Progenitor cell of endocrine pancreas (in vitro differentiated cells): ENCODE results near the gene CLDN7. TPM values are rescaled to one million over a fixed set of nuclear protein-coding genes. Genes with fewer than 3 reads are reported as not detected.
A peak's percentile ranks its signal among the peaks of the same experiment; 100 is the strongest.

Source experiments
- DNase-seq: peaks from one replicate; pipeline ENCODE4 v3.0.0; 2021; ENCODE audit warnings: low spot score; ENCODE audit not compliant: unreplicated experiment
- H3K27ac Mint-ChIP-seq: 2 replicates; pipeline ENCODE4 v1.8.0; 2021; ENCODE audit warnings: mild to moderate bottlenecking, moderate library complexity, mixed read lengths
- H3K27me3 Mint-ChIP-seq: 2 replicates; pipeline ENCODE4 v1.8.0; 2021; ENCODE audit warnings: mixed read lengths
- H3K36me3 Mint-ChIP-seq: 2 replicates; pipeline ENCODE4 v1.8.0; 2022; ENCODE audit warnings: mixed read lengths; ENCODE audit not compliant: insufficient read depth
- H3K4me1 Mint-ChIP-seq: 2 replicates; pipeline ENCODE4 v1.8.0; 2021; ENCODE audit warnings: low read depth, mixed read lengths
- H3K4me3 Mint-ChIP-seq: 2 replicates; pipeline ENCODE4 v1.8.0; 2021; ENCODE audit warnings: low read depth, mild to moderate bottlenecking, moderate library complexity, mixed read lengths
- H3K9me3 Mint-ChIP-seq: 2 replicates; pipeline ENCODE4 v1.8.0; 2021; ENCODE audit warnings: low read depth, mixed read lengths
- CTCF ChIP-seq: fragments of 200-600 bp; sonication (generic); IDR thresholded peaks from one replicate; pipeline ENCODE4 v1.5.0; 2021; ENCODE audit warnings: antibody characterized with exemption, mild to moderate bottlenecking; ENCODE audit not compliant: unreplicated experiment
- total RNA-seq: library from RNA; stranded (reverse); gene quantifications from 2 replicates; pipeline ENCODE4 v1.2.1, GENCODE V29; 2021

CLDN7 gene
- total RNA-seq, 1 donor from 2014 or later: 137 TPM

- H3K36me3 Mint-ChIP-seq: peaks cover 20% of the 10 kb centered on the region
These were observed 21.1 kb downstream of the CLDN7 start for GRCh38 chr17:7241090-7241733.

GRCh38 chr17:7240375-7240774 lies 21.9 kb downstream of the CLDN7 start:
- H3K27me3 Mint-ChIP-seq: no peaks in the 10 kb centered on the region

More at GRCh38 chr17:7241090-7241733, 21.1 kb downstream of the CLDN7 start:
- H3K4me1 Mint-ChIP-seq: peaks cover 31% of the 10 kb centered on the region
- peak overlapping the region; percentile 100 for H3K27ac Mint-ChIP-seq
- TF ChIP-seq CTCF: no peak
- H3K9me3 Mint-ChIP-seq: no peaks in the 10 kb centered on the region
- no peaks in the 10 kb centered on the region for H3K27me3 Mint-ChIP-seq
- H3K4me3 Mint-ChIP-seq: peak overlapping the region; percentile 97
- DNase-seq: no peak

GRCh38 chr17:7239091-7240027 lies 22.9 kb downstream of the CLDN7 start, which contains the start of gene PHF23:
Gene PHF23 (minus strand): TSS chr17:7239457. CDS start chr17:7239279, 178 bp downstream.
- Mint-ChIP-seq H3K27ac (peak within 1 kb of the TSS; percentile 100), H3K4me1 (peaks cover 36% of the 10 kb centered on the region), H3K4me3 (peak within 1 kb of the TSS; percentile 97), H3K27me3 (no peaks in the 10 kb centered on the region), H3K36me3 (peaks cover 21% of the 10 kb centered on the region), H3K9me3 (no peaks in the 10 kb centered on the region)
- DNase-seq: peak; percentile 98
- TF ChIP-seq CTCF: no peak

More at GRCh38 chr17:7240375-7240774, 21.9 kb downstream of the CLDN7 start:
- TF ChIP-seq CTCF: no peak
- peaks cover 31% of the 10 kb centered on the region for H3K4me1 Mint-ChIP-seq
- H3K4me3 Mint-ChIP-seq: peak overlapping the region; percentile 97
- no peaks in the 10 kb centered on the region for H3K9me3 Mint-ChIP-seq
- no peak for DNase-seq
- H3K27ac Mint-ChIP-seq: peak overlapping the region; percentile 100
- H3K36me3 Mint-ChIP-seq: peaks cover 19% of the 10 kb centered on the region

- peak overlapping the region; percentile 100 for H3K27ac Mint-ChIP-seq
- peaks cover 39% of the 10 kb centered on the region for H3K4me1 Mint-ChIP-seq
- DNase-seq: no peak
- no peaks in the 10 kb centered on the region for H3K27me3 Mint-ChIP-seq
- no peak for TF ChIP-seq CTCF
- H3K9me3 Mint-ChIP-seq: no peaks in the 10 kb centered on the region
- peak overlapping the region; percentile 97 for H3K4me3 Mint-ChIP-seq
- peaks cover 19% of the 10 kb centered on the region for H3K36me3 Mint-ChIP-seq
These were observed 23.7 kb downstream of the CLDN7 start for GRCh38 chr17:7238420-7239090.
